Neural progenitor cell (in vitro differentiated cells): ENCODE results near the gene TTC12.

Source experiments
- EZH2 ChIP-seq: fragments of 200-600 bp; sonication (generic); IDR thresholded peaks from 2 replicates; pipeline ENCODE4 v1.6.1; 2017; ENCODE audit warnings: antibody characterized with exemption, mild to moderate bottlenecking, moderate library complexity
- EZH2phosphoT487 ChIP-seq: fragments of 200-600 bp; sonication (generic); IDR thresholded peaks from 2 replicates; pipeline ENCODE4 v1.6.1; 2017; ENCODE audit warnings: antibody characterized with exemption
- TF ChIP-seq, protein P1 (sequence below): fragments of 200-600 bp; sonication (generic); IDR thresholded peaks from 2 replicates; pipeline ENCODE4 v1.5.1; 2017; ENCODE audit warnings: antibody characterized with exemption, mild to moderate bottlenecking

DNA sequence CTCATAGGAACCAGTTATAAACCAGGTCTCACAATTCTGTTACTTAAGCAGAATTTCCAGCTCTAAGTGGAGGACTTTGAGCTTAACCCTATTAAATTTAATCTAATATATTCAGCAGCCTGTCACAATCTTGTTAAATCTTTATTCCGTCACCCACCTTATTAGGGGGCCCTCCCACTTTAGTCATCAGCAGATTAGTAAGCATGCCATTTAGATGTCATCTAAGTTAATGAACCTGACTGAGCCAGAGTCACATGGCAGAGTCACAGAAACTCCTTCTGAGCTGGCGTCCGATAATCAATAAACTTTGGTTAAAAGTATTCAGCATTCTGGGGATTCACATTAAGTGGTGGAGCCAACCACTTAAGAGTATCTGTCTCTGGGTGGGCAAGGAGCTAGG is 35.1 kb downstream of the TTC12 start:
- TF ChIP-seq, protein P1, sequence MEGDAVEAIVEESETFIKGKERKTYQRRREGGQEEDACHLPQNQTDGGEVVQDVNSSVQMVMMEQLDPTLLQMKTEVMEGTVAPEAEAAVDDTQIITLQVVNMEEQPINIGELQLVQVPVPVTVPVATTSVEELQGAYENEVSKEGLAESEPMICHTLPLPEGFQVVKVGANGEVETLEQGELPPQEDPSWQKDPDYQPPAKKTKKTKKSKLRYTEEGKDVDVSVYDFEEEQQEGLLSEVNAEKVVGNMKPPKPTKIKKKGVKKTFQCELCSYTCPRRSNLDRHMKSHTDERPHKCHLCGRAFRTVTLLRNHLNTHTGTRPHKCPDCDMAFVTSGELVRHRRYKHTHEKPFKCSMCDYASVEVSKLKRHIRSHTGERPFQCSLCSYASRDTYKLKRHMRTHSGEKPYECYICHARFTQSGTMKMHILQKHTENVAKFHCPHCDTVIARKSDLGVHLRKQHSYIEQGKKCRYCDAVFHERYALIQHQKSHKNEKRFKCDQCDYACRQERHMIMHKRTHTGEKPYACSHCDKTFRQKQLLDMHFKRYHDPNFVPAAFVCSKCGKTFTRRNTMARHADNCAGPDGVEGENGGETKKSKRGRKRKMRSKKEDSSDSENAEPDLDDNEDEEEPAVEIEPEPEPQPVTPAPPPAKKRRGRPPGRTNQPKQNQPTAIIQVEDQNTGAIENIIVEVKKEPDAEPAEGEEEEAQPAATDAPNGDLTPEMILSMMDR: no peak
- TF ChIP-seq EZH2: no peak
- no peak for TF ChIP-seq EZH2phosphoT487
